HCT116 (cell line): ENCODE results near the gene NDUFC1. TPM values are rescaled to one million over a fixed set of nuclear protein-coding genes. Genes with fewer than 3 reads are reported as not detected.

Source experiments
- ATAC-seq: fragments of 200-7000 bp; cut with Tn5 transposase; 2 replicates; pipeline ENCODE4 v1.9.1; 2020; ENCODE audit warnings: mild to moderate bottlenecking, moderate library complexity
- BruUV-seq: library from RNA; stranded (reverse); fragments of 400-500 nt; replicated peaks from 2 replicates; lab custom pipeline; 2021; lab: Mats Ljungman, UMichigan
- CTCF ChIA-PET: fragments of 300-600 bp; sonication (Branson Sonifier 250); formaldehyde crosslinking; loops from one replicate; lab custom pipeline; 2021; ENCODE audit warnings: antibody characterized with exemption; lab: Charles Lee
- POLR2A ChIA-PET: fragments of 300-600, 350-600 bp; sonication (Branson Sonifier 250); formaldehyde crosslinking; loops from one replicate; lab custom pipeline; 2021; ENCODE audit warnings: antibody characterized with exemption; lab: Charles Lee
- RAD21 ChIA-PET, 2 experiments: fragments of 300-600 bp; sonication (Branson Sonifier 250); formaldehyde crosslinking; loops; one replicate each; lab custom pipeline; 2023; ENCODE audit warnings: low total read pairs in 2 of 2; ENCODE audit not compliant: uncharacterized antibody in 2 of 2, unreplicated experiment in 2 of 2, low non-redundant PET in 1 of 2; lab: Charles Lee
- DNase-seq: peaks from one replicate; pipeline ENCODE4 v3.0.0-alpha.2; 2010; ENCODE audit warnings: low read depth, low spot score
- H2AFZ ChIP-seq: fragments of 200-600 bp; shearing (Covaris generic), sonication (generic); 2 replicates; pipeline ENCODE4 v1.6.1; 2017; ENCODE audit warnings: low read depth, mixed run types, mixed read lengths, antibody characterized with exemption, low read length; ENCODE audit not compliant: poor library complexity, severe bottlenecking
- H3K27ac ChIP-seq: 2 replicates; pipeline ENCODE4 v1.5.1; 2012; ENCODE audit warnings: low read depth, low read length
- H3K27me3 ChIP-seq: fragments of 200-600 bp; sonication (generic); 2 replicates; pipeline ENCODE4 v1.6.1; 2016; ENCODE audit warnings: mixed run types, low read length, mixed read lengths; ENCODE audit not compliant: insufficient read depth
- H3K36me3 ChIP-seq, 2 experiments: fragments of 200-500 bp in 1 of 2; fragments of 200-600 bp in 1 of 2; sonication (Bioruptor generic) in 1 of 2; sonication (generic) in 1 of 2; 2 replicates each; pipeline versions ENCODE4 v1.5.1 to v1.6.1; 2014 to 2016; ENCODE audit warnings: low read length in 2 of 2, inconsistent platforms in 1 of 2, mixed read lengths in 1 of 2, mixed run types in 1 of 2; ENCODE audit not compliant: insufficient read depth in 2 of 2, control insufficient read depth in 1 of 2
- H3K4me1 ChIP-seq, 2 experiments: fragments of 200-600 bp in 1 of 2; sonication (generic) in 1 of 2; 2 replicates each; pipeline versions ENCODE4 v1.5.1 to v1.6.1; 2012 to 2017; ENCODE audit warnings: low read length in 2 of 2, inconsistent platforms in 1 of 2, mild to moderate bottlenecking in 1 of 2, mixed read lengths in 1 of 2, mixed run types in 1 of 2, moderate library complexity in 1 of 2; ENCODE audit not compliant: insufficient read depth in 2 of 2, control insufficient read depth in 1 of 2
- H3K4me2 ChIP-seq: fragments of 200-600 bp; sonication (generic); 2 replicates; pipeline ENCODE4 v1.6.1; 2017; ENCODE audit warnings: mixed run types, low read length, mixed read lengths
- H3K4me3 ChIP-seq, 2 experiments: fragments of 200-600 bp in 1 of 2; sonication (generic) in 1 of 2; replicated peaks in 1 of 2; 2 replicates each; pipeline ENCODE4 v1.5.1; 2011 to 2016; ENCODE audit warnings: low read length in 2 of 2, control low read depth in 1 of 2, low read depth in 1 of 2, mild to moderate bottlenecking in 1 of 2, mixed read lengths in 1 of 2, mixed run types in 1 of 2
- H3K79me2 ChIP-seq: fragments of 200-600 bp; sonication (generic); 2 replicates; pipeline ENCODE4 v1.6.1; 2017; ENCODE audit warnings: mild to moderate bottlenecking, mixed run types, low read length, moderate library complexity, mixed read lengths; ENCODE audit not compliant: insufficient read depth
- H3K9ac ChIP-seq: fragments of 200-600 bp; sonication (generic); 2 replicates; pipeline ENCODE4 v1.6.1; 2016; ENCODE audit warnings: low read length, mixed read lengths
- H3K9me2 ChIP-seq: fragments of 200-600 bp; sonication (generic), shearing (Covaris generic); 2 replicates; pipeline ENCODE4 v1.6.1; 2017; ENCODE audit warnings: mixed run types, mild to moderate bottlenecking, moderate library complexity; ENCODE audit not compliant: insufficient read depth
- H3K9me3 ChIP-seq, 2 experiments: fragments of 200-500 bp in 1 of 2; fragments of 200-600 bp in 1 of 2; sonication (Bioruptor generic) in 1 of 2; sonication (generic) in 1 of 2; 2 replicates each; pipeline ENCODE4 v1.6.1; 2014 to 2017; ENCODE audit warnings: low read length in 2 of 2, mixed read lengths in 2 of 2, inconsistent platforms in 1 of 2, low read depth in 1 of 2, mild to moderate bottlenecking in 1 of 2, mixed run types in 1 of 2, moderate library complexity in 1 of 2; ENCODE audit not compliant: control insufficient read depth in 1 of 2, insufficient read depth in 1 of 2
- H4K20me1 ChIP-seq: fragments of 200-600 bp; sonication (generic), shearing (Covaris generic); 2 replicates; pipeline ENCODE4 v1.6.1; 2017; ENCODE audit warnings: mixed run types, mild to moderate bottlenecking, moderate library complexity; ENCODE audit not compliant: insufficient read depth
- CBX3 ChIP-seq: IDR thresholded peaks from 2 replicates; pipeline ENCODE4 v1.6.1; 2012; ENCODE audit warnings: low read depth
- EZH2 ChIP-seq: fragments of 200-600 bp; sonication (generic); IDR thresholded peaks from 2 replicates; pipeline ENCODE4 v1.6.1; 2017; ENCODE audit warnings: antibody characterized with exemption, mixed run types
- EZH2phosphoT487 ChIP-seq: fragments of 200-600 bp; IDR thresholded peaks from 2 replicates; pipeline ENCODE4 v1.6.1; 2018; ENCODE audit warnings: antibody characterized with exemption, borderline replicate concordance
- MAX ChIP-seq: IDR thresholded peaks from 2 replicates; pipeline ENCODE4 v1.6.1; 2012
- POLR2A ChIP-seq: IDR thresholded peaks from 2 replicates; pipeline ENCODE4 v1.7.0; 2011; ENCODE audit warnings: borderline replicate concordance; ENCODE audit not compliant: insufficient read depth, insufficient read length; ENCODE audit errors: extremely low read depth
- POLR2AphosphoS5 ChIP-seq: IDR thresholded peaks from 2 replicates; pipeline ENCODE4 v1.6.1; 2011; ENCODE audit warnings: mild to moderate bottlenecking, low read depth, low read length, moderate library complexity
- SIN3A ChIP-seq: IDR thresholded peaks from 2 replicates; pipeline ENCODE4 v1.6.1; 2012; ENCODE audit warnings: low read depth
- SP1 ChIP-seq: IDR thresholded peaks from 2 replicates; pipeline ENCODE4 v1.6.1; 2012; ENCODE audit warnings: low read depth
- SRF ChIP-seq: IDR thresholded peaks from 2 replicates; pipeline ENCODE4 v1.6.1; 2012; ENCODE audit warnings: low read depth
- TCF7L2 ChIP-seq: IDR thresholded peaks from 2 replicates; pipeline ENCODE4 v1.7.0; 2011; ENCODE audit warnings: borderline replicate concordance, inconsistent platforms; ENCODE audit not compliant: insufficient read depth, insufficient read length; ENCODE audit errors: extremely low read depth
- ZBTB33 ChIP-seq: IDR thresholded peaks from 2 replicates; pipeline ENCODE4 v1.6.1; 2011; ENCODE audit warnings: mild to moderate bottlenecking, low read length, moderate library complexity; ENCODE audit not compliant: insufficient replicate concordance; ENCODE audit errors: extremely low read depth
- ZFX ChIP-seq: fragments of 450-650 bp; IDR thresholded peaks from 2 replicates; pipeline ENCODE4 v1.6.1; 2017
- ZNF274 ChIP-seq: fragments of 200-500 bp; sonication (Bioruptor generic); IDR thresholded peaks from 2 replicates; pipeline ENCODE4 v1.6.1; 2014; ENCODE audit warnings: mild to moderate bottlenecking, low read depth, low read length, inconsistent platforms
- intact Hi-C: fragments of 100-400 bp; cut with micrococcal nuclease; formaldehyde crosslinking; loops from 2 replicates; pipeline ENCODE4 v1.10.0; 2022
- total RNA-seq: library from RNA; stranded (reverse); gene quantifications from one replicate; pipeline ENCODE4 v1.2.1, GENCODE V29; 2021; ENCODE audit not compliant: unreplicated experiment

NDUFC1 gene
- total RNA-seq, 1 experiment from 2014 or later = 86.9 TPM

- DNase-seq (no peak), ATAC-seq (no peak)
- Histone ChIP-seq H3K9me2 (no peaks in the 10 kb centered on the region), H3K27ac (no peak overlapping the region), H2AFZ (no peak overlapping the region), H3K79me2 (peaks cover 96% of the 10 kb centered on the region), H3K4me2 (no peak overlapping the region), H3K9ac (no peak overlapping the region), H3K4me1 (no peaks in the 10 kb centered on the region), H4K20me1 (peaks cover 27% of the 10 kb centered on the region), H3K9me3 (no peaks in the 10 kb centered on the region), H3K27me3 (no peaks in the 10 kb centered on the region), H3K36me3 (peaks cover 10 to 12% of the 10 kb centered on the region in 2 experiments; a peak in 3 of 4 replicates), H3K4me3 (no peak overlapping the region)
- RAD21 ChIA-PET = no interaction called here
- CTCF ChIA-PET = no interaction called here
- TF ChIP-seq SRF (no peak), ZFX (no peak), ZBTB33 (no peak), POLR2AphosphoS5 (no peak), SP1 (no peak)
- no TSS peak for BruUV-seq
- POLR2A ChIA-PET = no interaction called here
- intact Hi-C loops = no loop called here
Measured at GRCh38 chr4:139337612-139338011, 35.3 kb upstream of the NDUFC1 start.

- peaks cover 6 to 10% of the 10 kb centered on the region in 2 experiments; a peak in 2 of 4 replicates for H3K36me3 ChIP-seq
- H3K9me2 ChIP-seq = no peaks in the 10 kb centered on the region
- no peak overlapping the region for H3K4me2 ChIP-seq
- H3K27ac ChIP-seq = no peak overlapping the region
- CTCF ChIA-PET = interaction anchor here (0.7 kb wide), 1 partner anchor 37 kb away, joined by 3 read pairs; no protein-coding TSS in a partner anchor
- intact Hi-C loops = no loop called here
- no peaks in the 10 kb centered on the region for H3K4me1 ChIP-seq
- peaks cover 36% of the 10 kb centered on the region for H4K20me1 ChIP-seq
- TF ChIP-seq ZNF274 = no peak
- no peak for TF ChIP-seq EZH2phosphoT487
- no peak for TF ChIP-seq EZH2
- TF ChIP-seq SIN3A = no peak
- TF ChIP-seq TCF7L2 = no peak
- TF ChIP-seq MAX = no peak
- TF ChIP-seq CBX3 = no peak
- TF ChIP-seq POLR2A = no peak
- ATAC-seq (no peak), DNase-seq (no peak)
- H3K4me3 ChIP-seq = no peak overlapping the region
- peaks cover 100% of the 10 kb centered on the region for H3K79me2 ChIP-seq
- no peaks in the 10 kb centered on the region for H3K27me3 ChIP-seq
- RAD21 ChIA-PET = no interaction called here
- POLR2A ChIA-PET = no interaction called here
- no TSS peak for BruUV-seq
- H3K9ac ChIP-seq = no peak overlapping the region
- no peak overlapping the region for H2AFZ ChIP-seq
- H3K9me3 ChIP-seq = no peaks in the 10 kb centered on the region
Measured at GRCh38 chr4:139333046-139333445, 30.8 kb upstream of the NDUFC1 start.
